C4-2B (cell line): Measurements from ENCODE around the gene SCNN1A.

Experiments used
- H3K27ac ChIP-seq: fragments of 450-650 bp; 2 replicates; pipeline ENCODE4 v1.5.1; 2017
- CTCF ChIP-seq: fragments of 450-650 bp; conservative IDR thresholded peaks from 2 replicates; pipeline ENCODE4 v1.5.1; 2017; ENCODE audit warnings: mild to moderate bottlenecking
- ZFX ChIP-seq: fragments of 450-650 bp; IDR thresholded peaks from 2 replicates; pipeline ENCODE4 v1.6.1; 2017

SCNN1A gene

GRCh38 chr12:6330192-6330591 is 45.2 kb downstream of the SCNN1A start:
- H3K27ac ChIP-seq = no peak overlapping the region
- no peak for TF ChIP-seq CTCF

- no peak overlapping the region for H3K27ac ChIP-seq
- TF ChIP-seq CTCF (no peak), ZFX (no peak)
Measured at GRCh38 chr12:6329703-6330064, 45.7 kb downstream of the SCNN1A start.

- TF ChIP-seq ZFX = no peak
- TF ChIP-seq CTCF = no peak
- H3K27ac ChIP-seq = no peak overlapping the region
Measured at GRCh38 chr12:6328945-6329702, 46.2 kb downstream of the SCNN1A start.

GRCh38 chr12:6328045-6328779 is 47.2 kb downstream of the SCNN1A start:
- no peak for TF ChIP-seq CTCF
- no peak for TF ChIP-seq ZFX
- H3K27ac ChIP-seq = no peak overlapping the region

- H3K27ac ChIP-seq = no peak overlapping the region
- TF ChIP-seq ZFX (no peak), CTCF (no peak)
Measured at GRCh38 chr12:6327229-6328041, 47.9 kb downstream of the SCNN1A start.

GRCh38 chr12:6326316-6327228 is 48.8 kb downstream of the SCNN1A start:
- TF ChIP-seq ZFX (no peak), CTCF (no peak)
- no peak overlapping the region for H3K27ac ChIP-seq
